MCF 10A (cell line): ENCODE results near the gene GNG14. TPM values are rescaled to one million over a fixed set of nuclear protein-coding genes. Genes with fewer than 3 reads are reported as not detected.

Experiments used
- BruUV-seq: library from RNA; stranded (reverse); fragments of 400-500 nt; replicated peaks from 2 replicates; lab custom pipeline; 2021; lab: Mats Ljungman, UMichigan
- CTCF ChIA-PET: fragments of 300-600 bp; sonication (Branson Sonifier 250); formaldehyde crosslinking; extraction: SDS; loops from one replicate; lab custom pipeline; 2021; ENCODE audit warnings: antibody characterized with exemption, inconsistent platforms; lab: Yijun Ruan, JAX
- POLR2A ChIA-PET: fragments of 300-600, 350-650 bp; sonication (Branson Sonifier 250); formaldehyde crosslinking; extraction: SDS; loops from one replicate; lab custom pipeline; 2020; ENCODE audit warnings: antibody characterized with exemption, inconsistent platforms; lab: Yijun Ruan, JAX
- DNase-seq: peaks from one replicate; pipeline ENCODE4 v3.0.0-alpha.2; 2018; ENCODE audit not compliant: unreplicated experiment
- H3K27ac Mint-ChIP-seq: one replicate; pipeline ENCODE4 v1.8.0; 2022; ENCODE audit warnings: mild to moderate bottlenecking, low read depth, mixed read lengths; ENCODE audit not compliant: unreplicated experiment
- H3K27me3 Mint-ChIP-seq: one replicate; pipeline ENCODE4 v1.8.0; 2022; ENCODE audit warnings: mixed read lengths; ENCODE audit not compliant: insufficient read depth, unreplicated experiment
- H3K36me3 Mint-ChIP-seq: one replicate; pipeline ENCODE4 v1.8.0; 2022; ENCODE audit warnings: mild to moderate bottlenecking, moderate library complexity, mixed read lengths; ENCODE audit not compliant: insufficient read depth, unreplicated experiment
- H3K4me1 Mint-ChIP-seq: one replicate; pipeline ENCODE4 v1.8.0; 2022; ENCODE audit warnings: mixed read lengths; ENCODE audit not compliant: insufficient read depth, unreplicated experiment
- H3K4me3 Mint-ChIP-seq: one replicate; pipeline ENCODE4 v1.8.0; 2022; ENCODE audit warnings: mild to moderate bottlenecking, moderate library complexity, mixed read lengths; ENCODE audit not compliant: unreplicated experiment
- H3K9me3 Mint-ChIP-seq: one replicate; pipeline ENCODE4 v1.8.0; 2022; ENCODE audit warnings: mixed read lengths; ENCODE audit not compliant: unreplicated experiment
- intact Hi-C: fragments of 100-400 bp; cut with micrococcal nuclease; formaldehyde crosslinking; loops from 2 replicates; pipeline ENCODE4 v1.14.1; 2022
- total RNA-seq: library from RNA; stranded (reverse); gene quantifications from 2 replicates; pipeline ENCODE4 v1.2.3, GENCODE V29; 2022
- TF ChIP-seq, protein P1 (sequence below): fragments of 200-600 bp; IDR thresholded peaks from one replicate; pipeline ENCODE4 v1.8.0; 2022; ENCODE audit warnings: antibody characterized with exemption, mild to moderate bottlenecking; ENCODE audit not compliant: unreplicated experiment

The GNG14 gene
- total RNA-seq, 1 experiment from 2014 or later = not detected

DNA sequence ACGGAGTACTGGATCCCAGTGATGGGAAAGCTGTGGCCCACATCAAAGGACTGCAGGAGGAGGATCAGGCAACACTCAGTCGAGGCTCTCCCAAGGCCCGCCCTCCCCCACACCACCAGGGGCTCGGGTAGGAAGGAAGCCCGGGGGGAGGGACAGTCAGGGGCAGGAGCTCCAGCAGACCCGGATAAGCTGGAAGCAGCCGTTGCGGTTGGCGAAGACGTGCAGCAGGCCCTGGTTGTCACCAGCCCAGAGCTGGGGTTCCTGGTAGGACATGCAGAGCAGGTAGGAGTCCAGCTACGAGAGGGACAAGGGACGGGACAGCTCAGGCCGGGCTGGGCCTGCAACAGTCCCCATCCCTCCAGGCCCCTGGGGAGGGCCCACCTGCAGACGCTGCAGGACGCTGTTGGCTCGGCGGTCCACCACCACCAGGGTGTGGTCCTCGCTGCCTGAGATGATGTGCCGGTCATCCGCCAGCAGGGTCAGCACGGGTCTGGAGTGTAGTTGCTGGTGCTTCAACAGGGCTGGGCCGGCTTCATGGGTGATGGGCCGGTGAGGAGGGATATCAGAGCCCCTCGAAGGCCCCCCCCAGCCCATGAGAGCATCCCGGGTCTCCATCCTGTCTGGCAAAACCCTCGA lies 1.9 kb downstream of the GNG14 start:
- CTCF ChIA-PET = interaction anchor here (0.6 to 1.3 kb wide), 2 partner anchors 18 to 287 kb away, joined by 3 to 4 read pairs; no protein-coding TSS in a partner anchor
- intact Hi-C loops = no loop called here
- no peak overlapping the region for H3K4me3 Mint-ChIP-seq
- H3K27ac Mint-ChIP-seq = no peak overlapping the region
- no peaks in the 10 kb centered on the region for H3K4me1 Mint-ChIP-seq
- no peak for DNase-seq
- BruUV-seq = no TSS peak
- peaks cover 28% of the 10 kb centered on the region for H3K36me3 Mint-ChIP-seq
- no peaks in the 10 kb centered on the region for H3K27me3 Mint-ChIP-seq
- POLR2A ChIA-PET = no interaction called here
- TF ChIP-seq, protein P1, sequence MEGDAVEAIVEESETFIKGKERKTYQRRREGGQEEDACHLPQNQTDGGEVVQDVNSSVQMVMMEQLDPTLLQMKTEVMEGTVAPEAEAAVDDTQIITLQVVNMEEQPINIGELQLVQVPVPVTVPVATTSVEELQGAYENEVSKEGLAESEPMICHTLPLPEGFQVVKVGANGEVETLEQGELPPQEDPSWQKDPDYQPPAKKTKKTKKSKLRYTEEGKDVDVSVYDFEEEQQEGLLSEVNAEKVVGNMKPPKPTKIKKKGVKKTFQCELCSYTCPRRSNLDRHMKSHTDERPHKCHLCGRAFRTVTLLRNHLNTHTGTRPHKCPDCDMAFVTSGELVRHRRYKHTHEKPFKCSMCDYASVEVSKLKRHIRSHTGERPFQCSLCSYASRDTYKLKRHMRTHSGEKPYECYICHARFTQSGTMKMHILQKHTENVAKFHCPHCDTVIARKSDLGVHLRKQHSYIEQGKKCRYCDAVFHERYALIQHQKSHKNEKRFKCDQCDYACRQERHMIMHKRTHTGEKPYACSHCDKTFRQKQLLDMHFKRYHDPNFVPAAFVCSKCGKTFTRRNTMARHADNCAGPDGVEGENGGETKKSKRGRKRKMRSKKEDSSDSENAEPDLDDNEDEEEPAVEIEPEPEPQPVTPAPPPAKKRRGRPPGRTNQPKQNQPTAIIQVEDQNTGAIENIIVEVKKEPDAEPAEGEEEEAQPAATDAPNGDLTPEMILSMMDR = no peak
- H3K9me3 Mint-ChIP-seq = no peaks in the 10 kb centered on the region

GRCh38 chr19:12692960-12693359 lies 5.2 kb downstream of the GNG14 start:
- BruUV-seq = no TSS peak

GRCh38 chr19:12694641-12695040 lies 6.8 kb downstream of the GNG14 start:
- intact Hi-C loops = no loop called here
- Mint-ChIP-seq H3K9me3 (no peaks in the 10 kb centered on the region), H3K27me3 (no peaks in the 10 kb centered on the region), H3K4me3 (no peak overlapping the region), H3K36me3 (peaks cover 47% of the 10 kb centered on the region), H3K4me1 (peaks cover 5% of the 10 kb centered on the region), H3K27ac (no peak overlapping the region)
- CTCF ChIA-PET = interaction anchor here (1.4 kb wide), 1 partner anchor 9 kb away, joined by 4 read pairs; no protein-coding TSS in a partner anchor
- POLR2A ChIA-PET = interaction anchor here (0.7 to 1.8 kb wide), 3 partner anchors 14 to 28 kb away, joined by 3 to 5 read pairs (median 3); no protein-coding TSS in a partner anchor
- no TSS peak for BruUV-seq
- no peak for DNase-seq
- TF ChIP-seq, protein P1 = no peak

More at GRCh38 chr19:12692960-12693359, 5.2 kb downstream of the GNG14 start:
- H3K27ac Mint-ChIP-seq = no peak overlapping the region
- H3K4me3 Mint-ChIP-seq = no peak overlapping the region
- ChIA-PET CTCF (interaction anchor here (0.7 kb wide), 1 partner anchor 179 kb away, joined by 3 read pairs; no protein-coding TSS in a partner anchor), POLR2A (interaction anchor here (0.6 to 1.4 kb wide), 2 partner anchors 11 to 30 kb away, joined by 3 read pairs; partner anchors contain the start of gene DHPS)
- intact Hi-C loops = no loop called here
- DNase-seq = no peak
- TF ChIP-seq, protein P1 = no peak
- H3K27me3 Mint-ChIP-seq = no peaks in the 10 kb centered on the region
- H3K9me3 Mint-ChIP-seq = no peaks in the 10 kb centered on the region
- H3K36me3 Mint-ChIP-seq = peaks cover 33% of the 10 kb centered on the region
- H3K4me1 Mint-ChIP-seq = peaks cover under 1% of the 10 kb centered on the region

DNA sequence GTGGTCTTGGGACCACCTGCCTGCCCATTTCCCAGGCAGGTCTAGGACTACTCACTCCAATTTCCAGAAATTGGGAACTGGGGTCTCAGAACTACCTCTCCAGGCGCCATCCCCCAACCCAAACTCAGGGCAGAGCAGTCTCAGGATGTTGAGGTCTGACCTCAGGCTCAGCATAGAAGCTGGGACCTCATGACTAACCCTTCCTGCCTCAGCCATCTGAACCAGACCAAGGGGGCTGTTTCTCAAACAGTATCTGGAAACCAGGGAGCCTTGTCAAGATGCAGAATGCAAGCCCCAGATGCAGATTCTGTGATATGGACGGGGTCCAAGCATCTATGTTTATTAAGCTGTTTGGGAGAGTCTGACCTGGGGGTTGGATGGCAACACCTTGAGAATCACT lies 7.3 kb downstream of the GNG14 start:
- ChIA-PET POLR2A (interaction anchor here (0.9 to 2.7 kb wide), 6 partner anchors 14 to 42 kb away, joined by 3 to 19 read pairs (median 6); partner anchors contain the start of genes DHPS and GET3), CTCF (interaction anchor here (1.1 to 1.4 kb wide), 2 partner anchors 10 to 19 kb away, joined by 4 to 5 read pairs; no protein-coding TSS in a partner anchor)
- peaks cover 49% of the 10 kb centered on the region for H3K36me3 Mint-ChIP-seq
- H3K4me3 Mint-ChIP-seq = peak overlapping the region; percentile 83
- no TSS peak for BruUV-seq
- TF ChIP-seq, protein P1 = no peak
- no peaks in the 10 kb centered on the region for H3K9me3 Mint-ChIP-seq
- H3K27ac Mint-ChIP-seq = no peak overlapping the region
- peaks cover 5% of the 10 kb centered on the region for H3K4me1 Mint-ChIP-seq
- no peaks in the 10 kb centered on the region for H3K27me3 Mint-ChIP-seq
- intact Hi-C loops = no loop called here
- DNase-seq = no peak
